Measurements from ENCODE around the gene DAGLA. TPM values are rescaled to one million over a fixed set of nuclear protein-coding genes. Genes with fewer than 3 reads are reported as not detected.

The DAGLA gene
- total RNA-seq, 1 donor from 2014 or later = 1.1 TPM

DNA sequence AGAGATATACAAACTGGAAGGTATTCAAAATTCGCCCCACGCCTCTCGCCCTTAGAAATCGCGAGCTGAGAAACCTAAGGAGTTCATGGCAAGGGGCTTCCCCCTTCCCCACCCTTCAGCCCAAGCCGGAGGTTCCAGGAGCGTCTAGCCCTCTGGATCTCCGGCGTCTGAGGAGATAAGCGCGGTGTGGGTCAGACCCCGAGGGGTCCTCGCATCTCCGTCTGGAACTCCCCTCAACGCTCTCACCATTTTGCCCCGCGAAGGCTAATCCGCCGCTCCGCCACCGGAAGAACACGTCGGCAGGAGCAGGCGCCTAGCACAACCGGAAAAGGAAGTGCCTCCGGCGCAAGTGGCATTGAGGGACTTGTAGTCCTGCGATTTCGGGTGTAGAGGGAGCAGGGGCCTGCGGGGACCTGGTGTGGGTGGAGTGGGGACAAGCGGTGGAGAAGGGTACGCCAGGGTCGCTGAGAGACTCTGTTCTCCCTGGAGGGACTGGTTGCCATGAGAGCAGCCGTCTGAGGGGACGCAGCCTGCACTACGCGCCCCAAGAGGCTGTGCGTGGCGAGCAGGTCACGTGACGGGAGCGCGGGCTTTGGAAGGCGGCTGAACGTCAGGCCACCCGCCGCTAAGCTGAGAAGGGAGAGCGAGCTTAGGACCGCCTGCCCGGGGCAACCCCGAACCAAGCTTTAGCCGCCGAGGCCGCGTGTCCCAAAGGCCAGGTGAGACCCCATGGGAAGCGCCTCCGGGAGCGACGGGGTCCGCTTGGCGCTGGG is 112.3 kb downstream of the DAGLA start, which contains the start of the genes FEN1 and TMEM258:
Gene FEN1, plus strand, starts transcription at position 602 of the 773 bp plus-strand sequence. CDS start 2,451 bp downstream, outside the sequence.
Gene TMEM258, minus strand, starts transcription at position 290 of the 773 bp plus-strand sequence. Its CDS starts 41 bp downstream, at position 249.
- Histone ChIP-seq H3K27ac (peak within 1 kb of the TSS; percentile 98), H3K4me1 (peaks cover 19% of the 10 kb centered on the region), H3K79me2 (ENCODE audit: low read depth) (peaks cover 67% of the 10 kb centered on the region), H3K4me3 (peak within 1 kb of the TSS; percentile 82), H3K27me3 (no peaks in the 10 kb centered on the region), H4K20me1 (ENCODE audit: low read depth) (peaks cover 30% of the 10 kb centered on the region), H3K9ac (peak within 1 kb of the TSS; percentile 96), H3K9me3 (ENCODE audit: low read depth) (no peaks in the 10 kb centered on the region), H2AFZ (replicated peaks) (peak within 1 kb of the TSS; percentile 95), H3K36me3 (no peaks in the 10 kb centered on the region), H3F3A (ENCODE audit: low read depth) (peaks cover 46% of the 10 kb centered on the region), H3K4me2 (peak within 1 kb of the TSS; percentile 87)
- peak within 1 kb of the TSS; percentile 100 for H3K27ac Mint-ChIP-seq
- peak; percentile 96 for DNase-seq (ENCODE audit: low spot score)
- H3K4me3 Mint-ChIP-seq = peak within 1 kb of the TSS; percentile 94
- H3K27me3 Mint-ChIP-seq (ENCODE audit: insufficient read depth, low read depth) = peaks cover 5% of the 10 kb centered on the region
- H3K36me3 Mint-ChIP-seq = peaks cover 24% of the 10 kb centered on the region
- peaks cover 26% of the 10 kb centered on the region for H3K4me1 Mint-ChIP-seq
- TF ChIP-seq EZH2phosphoT487 (IDR thresholded peaks at IDR 0.05) (no peak), EZH2 (IDR thresholded peaks at IDR 0.05) (no peak)
- TF ChIP-seq, protein P1, sequence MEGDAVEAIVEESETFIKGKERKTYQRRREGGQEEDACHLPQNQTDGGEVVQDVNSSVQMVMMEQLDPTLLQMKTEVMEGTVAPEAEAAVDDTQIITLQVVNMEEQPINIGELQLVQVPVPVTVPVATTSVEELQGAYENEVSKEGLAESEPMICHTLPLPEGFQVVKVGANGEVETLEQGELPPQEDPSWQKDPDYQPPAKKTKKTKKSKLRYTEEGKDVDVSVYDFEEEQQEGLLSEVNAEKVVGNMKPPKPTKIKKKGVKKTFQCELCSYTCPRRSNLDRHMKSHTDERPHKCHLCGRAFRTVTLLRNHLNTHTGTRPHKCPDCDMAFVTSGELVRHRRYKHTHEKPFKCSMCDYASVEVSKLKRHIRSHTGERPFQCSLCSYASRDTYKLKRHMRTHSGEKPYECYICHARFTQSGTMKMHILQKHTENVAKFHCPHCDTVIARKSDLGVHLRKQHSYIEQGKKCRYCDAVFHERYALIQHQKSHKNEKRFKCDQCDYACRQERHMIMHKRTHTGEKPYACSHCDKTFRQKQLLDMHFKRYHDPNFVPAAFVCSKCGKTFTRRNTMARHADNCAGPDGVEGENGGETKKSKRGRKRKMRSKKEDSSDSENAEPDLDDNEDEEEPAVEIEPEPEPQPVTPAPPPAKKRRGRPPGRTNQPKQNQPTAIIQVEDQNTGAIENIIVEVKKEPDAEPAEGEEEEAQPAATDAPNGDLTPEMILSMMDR (IDR thresholded peaks at IDR 0.05) = no peak
- H3K9me3 Mint-ChIP-seq = no peaks in the 10 kb centered on the region

DNA sequence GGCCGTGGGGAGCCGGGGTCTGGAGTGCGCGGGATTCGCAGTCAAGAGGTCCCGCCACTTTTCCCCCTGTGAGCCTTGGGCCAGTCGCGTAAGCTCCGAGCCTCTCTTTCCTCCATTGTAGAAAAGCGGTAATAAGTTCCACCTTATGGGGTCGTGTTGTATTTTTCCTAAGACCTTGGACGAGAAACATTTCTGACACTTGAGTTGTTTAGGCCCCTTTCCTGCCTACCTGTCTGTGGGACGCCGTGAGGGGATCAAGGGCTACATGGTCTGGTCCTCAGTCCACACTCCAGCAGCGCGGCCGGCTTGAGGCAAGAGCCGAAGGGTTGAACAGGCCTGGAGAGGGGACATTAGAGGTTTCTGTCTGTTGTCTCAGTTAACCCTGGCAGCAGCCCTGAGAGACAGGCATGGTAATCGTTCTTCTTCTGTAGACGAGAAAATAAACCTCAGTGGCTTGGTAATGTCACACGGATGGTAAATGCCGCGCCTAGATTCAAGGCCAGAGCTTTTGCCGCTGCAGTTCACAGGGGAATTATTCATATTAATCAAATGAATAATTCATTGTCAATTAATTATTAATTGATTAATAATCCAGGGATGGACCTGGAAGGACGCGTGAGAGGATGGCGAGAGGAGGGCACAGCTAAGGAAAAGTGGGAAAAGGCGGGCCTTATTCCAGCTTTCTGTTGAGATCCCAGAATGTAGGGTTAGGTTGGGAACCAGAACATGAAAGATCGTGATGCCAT is 113.1 kb downstream of the DAGLA start:
- Histone ChIP-seq H3K4me1 (peaks cover 19% of the 10 kb centered on the region), H3K79me2 (ENCODE audit: low read depth) (peaks cover 75% of the 10 kb centered on the region), H3F3A (ENCODE audit: low read depth) (peaks cover 54% of the 10 kb centered on the region), H4K20me1 (ENCODE audit: low read depth) (peaks cover 26% of the 10 kb centered on the region), H3K4me2 (peak overlapping the region; percentile 87), H3K36me3 (no peaks in the 10 kb centered on the region), H3K9ac (peak overlapping the region; percentile 96), H3K4me3 (peak overlapping the region; percentile 82), H3K27ac (peak overlapping the region; percentile 98), H3K27me3 (no peaks in the 10 kb centered on the region), H3K9me3 (ENCODE audit: low read depth) (no peaks in the 10 kb centered on the region), H2AFZ (replicated peaks) (peak overlapping the region; percentile 95)
- Mint-ChIP-seq H3K36me3 (peaks cover 25% of the 10 kb centered on the region), H3K27me3 (ENCODE audit: insufficient read depth, low read depth) (peaks cover 5% of the 10 kb centered on the region), H3K4me1 (peaks cover 29% of the 10 kb centered on the region), H3K27ac (peak overlapping the region; percentile 96), H3K4me3 (peak overlapping the region; percentile 94), H3K9me3 (no peaks in the 10 kb centered on the region)
- peak; percentile 50 for DNase-seq (ENCODE audit: low spot score)
- TF ChIP-seq EZH2 (IDR thresholded peaks at IDR 0.05) = no peak
- TF ChIP-seq, protein P1 (IDR thresholded peaks at IDR 0.05) = no peak
- TF ChIP-seq EZH2phosphoT487 (IDR thresholded peaks at IDR 0.05) = no peak

DNA sequence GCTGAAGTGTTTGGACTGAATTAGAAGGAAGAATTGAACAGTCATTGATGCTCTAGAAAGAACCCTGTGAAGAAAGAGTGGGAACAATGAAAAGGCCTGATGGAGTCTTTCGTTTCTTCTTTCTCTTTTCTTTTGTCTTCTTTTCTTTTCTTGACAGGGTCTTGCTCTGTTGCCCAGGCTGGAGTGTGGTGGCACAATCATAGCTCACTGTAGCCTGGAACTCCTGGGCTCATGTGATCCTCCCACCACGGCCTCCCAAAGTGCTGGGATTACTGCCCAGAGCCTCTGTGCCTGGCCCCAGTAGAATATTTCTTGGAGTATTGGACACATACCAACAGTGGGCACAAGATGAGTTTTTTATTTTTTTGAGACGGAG is 113.6 kb downstream of the DAGLA start:
- H3K4me2 ChIP-seq = peak overlapping the region; percentile 87
- TF ChIP-seq EZH2 (IDR thresholded peaks at IDR 0.05) (no peak), EZH2phosphoT487 (IDR thresholded peaks at IDR 0.05) (no peak)
- TF ChIP-seq, protein P1 (IDR thresholded peaks at IDR 0.05) = no peak
- H3K27ac ChIP-seq = no peak overlapping the region
- DNase-seq (ENCODE audit: low spot score) = no peak
- peaks cover 22% of the 10 kb centered on the region for H4K20me1 ChIP-seq (ENCODE audit: low read depth)
- no peaks in the 10 kb centered on the region for H3K9me3 ChIP-seq (ENCODE audit: low read depth)
- peak overlapping the region; percentile 94 for H3K4me3 Mint-ChIP-seq
- no peaks in the 10 kb centered on the region for H3K9me3 Mint-ChIP-seq
- peak overlapping the region; percentile 81 for H3K27ac Mint-ChIP-seq
- no peaks in the 10 kb centered on the region for H3K27me3 ChIP-seq
- peaks cover 80% of the 10 kb centered on the region for H3K79me2 ChIP-seq (ENCODE audit: low read depth)
- peaks cover 28% of the 10 kb centered on the region for H3K36me3 Mint-ChIP-seq
- H3F3A ChIP-seq (ENCODE audit: low read depth) = peaks cover 59% of the 10 kb centered on the region
- no peak overlapping the region for H2AFZ ChIP-seq (replicated peaks)
- H3K4me1 Mint-ChIP-seq = peaks cover 29% of the 10 kb centered on the region
- H3K4me3 ChIP-seq = peak overlapping the region; percentile 82
- peaks cover 8% of the 10 kb centered on the region for H3K27me3 Mint-ChIP-seq (ENCODE audit: insufficient read depth, low read depth)
- H3K9ac ChIP-seq = peak overlapping the region; percentile 96
- H3K4me1 ChIP-seq = peaks cover 19% of the 10 kb centered on the region
- H3K36me3 ChIP-seq = no peaks in the 10 kb centered on the region

Data from neural progenitor cell (in vitro differentiated cells).